Progenitor cell of endocrine pancreas (in vitro differentiated cells): Measurements from ENCODE around the gene FARS2. TPM values are rescaled to one million over a fixed set of nuclear protein-coding genes. Genes with fewer than 3 reads are reported as not detected.

Experiments
- DNase-seq: peaks from one replicate; pipeline ENCODE4 v3.0.0; 2021; ENCODE audit warnings: low spot score; ENCODE audit not compliant: unreplicated experiment
- H3K27ac Mint-ChIP-seq: 2 replicates; pipeline ENCODE4 v1.8.0; 2021; ENCODE audit warnings: mild to moderate bottlenecking, moderate library complexity, mixed read lengths
- H3K27me3 Mint-ChIP-seq: 2 replicates; pipeline ENCODE4 v1.8.0; 2021; ENCODE audit warnings: mixed read lengths
- H3K36me3 Mint-ChIP-seq: 2 replicates; pipeline ENCODE4 v1.8.0; 2022; ENCODE audit warnings: mixed read lengths; ENCODE audit not compliant: insufficient read depth
- H3K4me1 Mint-ChIP-seq: 2 replicates; pipeline ENCODE4 v1.8.0; 2021; ENCODE audit warnings: low read depth, mixed read lengths
- H3K4me3 Mint-ChIP-seq: 2 replicates; pipeline ENCODE4 v1.8.0; 2021; ENCODE audit warnings: low read depth, mild to moderate bottlenecking, moderate library complexity, mixed read lengths
- H3K9me3 Mint-ChIP-seq: 2 replicates; pipeline ENCODE4 v1.8.0; 2021; ENCODE audit warnings: low read depth, mixed read lengths
- CTCF ChIP-seq: fragments of 200-600 bp; sonication (generic); IDR thresholded peaks from one replicate; pipeline ENCODE4 v1.5.0; 2021; ENCODE audit warnings: antibody characterized with exemption, mild to moderate bottlenecking; ENCODE audit not compliant: unreplicated experiment
- total RNA-seq: library from RNA; stranded (reverse); gene quantifications from 2 replicates; pipeline ENCODE4 v1.2.1, GENCODE V29; 2021

Gene FARS2
- total RNA-seq, 1 donor from 2014 or later, result 20.8 TPM

- Mint-ChIP-seq H3K4me3 (no peak overlapping the region), H3K27ac (no peak overlapping the region), H3K9me3 (peaks cover 10% of the 10 kb centered on the region), H3K27me3 (no peaks in the 10 kb centered on the region), H3K36me3 (peaks cover 5% of the 10 kb centered on the region), H3K4me1 (no peaks in the 10 kb centered on the region)
- DNase-seq, result no peak
- no peak for TF ChIP-seq CTCF
These were observed 379.3 kb downstream of the FARS2 start for GRCh38 chr6:5640614-5641013.

GRCh38 chr6:5644523-5645185 is 383.3 kb downstream of the FARS2 start:
- DNase-seq, result no peak
- no peak for TF ChIP-seq CTCF
- H3K27ac Mint-ChIP-seq, result no peak overlapping the region
- no peaks in the 10 kb centered on the region for H3K4me1 Mint-ChIP-seq
- H3K27me3 Mint-ChIP-seq, result no peaks in the 10 kb centered on the region
- peaks cover 5% of the 10 kb centered on the region for H3K36me3 Mint-ChIP-seq
- peaks cover 10% of the 10 kb centered on the region for H3K9me3 Mint-ChIP-seq
- H3K4me3 Mint-ChIP-seq, result no peak overlapping the region

- no peak for TF ChIP-seq CTCF
- no peaks in the 10 kb centered on the region for H3K27me3 Mint-ChIP-seq
- H3K9me3 Mint-ChIP-seq, result peaks cover 4% of the 10 kb centered on the region
- no peak overlapping the region for H3K27ac Mint-ChIP-seq
- H3K4me1 Mint-ChIP-seq, result no peaks in the 10 kb centered on the region
- no peak overlapping the region for H3K4me3 Mint-ChIP-seq
- DNase-seq, result no peak
- peaks cover 4% of the 10 kb centered on the region for H3K36me3 Mint-ChIP-seq
These were observed 384.3 kb downstream of the FARS2 start for GRCh38 chr6:5645328-5646290.

GRCh38 chr6:5652406-5653137 is 391.3 kb downstream of the FARS2 start:
- H3K27me3 Mint-ChIP-seq, result no peaks in the 10 kb centered on the region
- no peaks in the 10 kb centered on the region for H3K4me1 Mint-ChIP-seq
- no peak overlapping the region for H3K4me3 Mint-ChIP-seq
- H3K9me3 Mint-ChIP-seq, result no peaks in the 10 kb centered on the region
- peaks cover 5% of the 10 kb centered on the region for H3K36me3 Mint-ChIP-seq
- TF ChIP-seq CTCF, result no peak
- no peak overlapping the region for H3K27ac Mint-ChIP-seq
- DNase-seq, result no peak

GRCh38 chr6:5653801-5654200 is 392.5 kb downstream of the FARS2 start:
- Mint-ChIP-seq H3K4me3 (no peak overlapping the region), H3K27me3 (no peaks in the 10 kb centered on the region), H3K4me1 (no peaks in the 10 kb centered on the region), H3K9me3 (no peaks in the 10 kb centered on the region), H3K36me3 (peaks cover 5% of the 10 kb centered on the region), H3K27ac (no peak overlapping the region)
- no peak for DNase-seq
- no peak for TF ChIP-seq CTCF
